Gastrocnemius medialis (tissue), 4 donors: ENCODE data around the gene TMEM267. TPM values are rescaled to one million over a fixed set of nuclear protein-coding genes. Genes with fewer than 3 reads are reported as not detected.
A peak's percentile ranks its signal among the peaks of the same experiment; 100 is the strongest.

Experiments
- ATAC-seq, 2 donors: fragments of 150-250 bp; one replicate each; pipeline ENCODE4 v1.9.1; 2016
- DNase-seq, 2 donors: peaks; one replicate each; pipeline ENCODE4 v3.0.0-alpha.2; 2019
- H3K27ac ChIP-seq, 4 donors: fragments of 200-600 bp; sonication (generic); 1 replicate in 1 of 4; 2 replicates in 3 of 4; pipeline ENCODE4 v1.5.1; 2016 to 2018; ENCODE audit warnings: mild to moderate bottlenecking in 2 of 4, moderate library complexity in 1 of 4
- H3K27me3 ChIP-seq, 3 donors: fragments of 200-600 bp; sonication (generic) in 2 of 3; 1 replicate in 1 of 3; 2 replicates in 2 of 3; pipeline versions ENCODE4 v1.5.1 to v1.6.0; 2016 to 2019; ENCODE audit warnings: mild to moderate bottlenecking in 1 of 3, moderate library complexity in 1 of 3
- H3K36me3 ChIP-seq, 2 donors: fragments of 200-600 bp; sonication (generic) in 1 of 2; one replicate each; pipeline ENCODE4 v1.5.1; 2017 to 2018
- H3K4me1 ChIP-seq, 2 donors: fragments of 200-600 bp; sonication (generic) in 1 of 2; one replicate each; pipeline ENCODE4 v1.5.1; 2016 to 2017; ENCODE audit warnings: mild to moderate bottlenecking in 2 of 2
- H3K4me3 ChIP-seq, 4 donors: fragments of 200-600 bp; sonication (generic) in 3 of 4; 1 replicate in 1 of 4; 2 replicates in 3 of 4; pipeline ENCODE4 v1.5.1; 2016 to 2019; ENCODE audit warnings: mild to moderate bottlenecking in 2 of 4
- H3K9me3 ChIP-seq, 3 donors: fragments of 200-600 bp; sonication (generic) in 2 of 3; 1 replicate in 1 of 3; 2 replicates in 2 of 3; pipeline ENCODE4 v1.5.1; 2016 to 2019
- POLR2A ChIP-seq, 2 donors: fragments of 450-650 bp; IDR thresholded peaks; one replicate each; pipeline ENCODE4 v1.6.1; 2017; ENCODE audit warnings: antibody characterized with exemption in 2 of 2, mild to moderate bottlenecking in 2 of 2, moderate library complexity in 2 of 2
- in situ Hi-C, 4 donors: fragments of 200-750 bp; cut with MboI; loops; one replicate each; pipeline versions ENCODE4 v1.15.0 to v1.8.0; 2017; ENCODE audit warnings: low sequenced_read_pairs in 4 of 4
- intact Hi-C: fragments of 100-400 bp; cut with DNase I; formaldehyde crosslinking; loops from one replicate; pipeline ENCODE4 v1.15.1; 2023; ENCODE audit warnings: low total_unique reads
- total RNA-seq, 4 donors: library from RNA; depleted of rRNA; stranded (reverse); fragments of >200 nt; gene quantifications; one replicate each; pipeline versions ENCODE4 v1.1.0 to v1.2.3, GENCODE V29; 2016
- TF ChIP-seq, protein P1 (sequence below), 5 experiments: fragments of 450-650 bp in 3 of 5; fragments of 200-600 bp in 2 of 5; sonication (generic) in 2 of 5; IDR thresholded peaks in 4 of 5; conservative IDR thresholded peaks in 1 of 5; 1 replicate in 4 of 5; 2 replicates in 1 of 5; pipeline ENCODE4 v1.5.1; 2016 to 2019; ENCODE audit warnings: antibody characterized with exemption in 5 of 5, mild to moderate bottlenecking in 3 of 5, moderate library complexity in 3 of 5

TMEM267 gene
- total RNA-seq, 4 donors from 2014 or later, result 3.8 to 7.3 (median 4.7) TPM

- ATAC-seq, result no peak
Measured at GRCh38 chr5:43401827-43402226, 81.8 kb downstream of the TMEM267 start.

DNA sequence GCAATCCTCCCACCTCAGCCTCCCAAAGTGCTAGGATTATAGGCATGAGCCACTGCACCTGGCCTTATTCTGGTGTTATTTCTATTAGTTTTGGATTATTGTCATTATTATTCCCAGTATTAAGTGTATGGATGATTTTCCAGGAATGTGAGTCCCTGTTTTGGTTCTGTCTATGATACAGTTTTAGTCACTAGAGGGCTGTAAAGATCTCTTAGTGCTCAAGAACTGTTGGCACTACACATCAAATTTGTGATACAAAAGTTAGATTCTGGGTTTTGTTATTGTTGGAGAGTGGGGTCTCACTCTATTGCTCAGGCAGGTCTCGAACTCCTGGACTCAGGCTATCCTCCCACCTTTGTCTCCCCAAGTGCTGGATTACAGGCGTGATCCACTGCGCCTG is 83.6 kb downstream of the TMEM267 start:
- H3K27ac ChIP-seq, result no peak overlapping the region
- no peaks in the 10 kb centered on the region for H3K36me3 ChIP-seq
- no peak overlapping the region for H3K4me3 ChIP-seq
- intact Hi-C loops, result no loop called here
- H3K4me1 ChIP-seq, result no peaks in the 10 kb centered on the region
- H3K9me3 ChIP-seq, result no peaks in the 10 kb centered on the region
- peaks cover 7 to 22% (median 15%) of the 10 kb centered on the region in 3 donors for H3K27me3 ChIP-seq
- TF ChIP-seq, protein P1, sequence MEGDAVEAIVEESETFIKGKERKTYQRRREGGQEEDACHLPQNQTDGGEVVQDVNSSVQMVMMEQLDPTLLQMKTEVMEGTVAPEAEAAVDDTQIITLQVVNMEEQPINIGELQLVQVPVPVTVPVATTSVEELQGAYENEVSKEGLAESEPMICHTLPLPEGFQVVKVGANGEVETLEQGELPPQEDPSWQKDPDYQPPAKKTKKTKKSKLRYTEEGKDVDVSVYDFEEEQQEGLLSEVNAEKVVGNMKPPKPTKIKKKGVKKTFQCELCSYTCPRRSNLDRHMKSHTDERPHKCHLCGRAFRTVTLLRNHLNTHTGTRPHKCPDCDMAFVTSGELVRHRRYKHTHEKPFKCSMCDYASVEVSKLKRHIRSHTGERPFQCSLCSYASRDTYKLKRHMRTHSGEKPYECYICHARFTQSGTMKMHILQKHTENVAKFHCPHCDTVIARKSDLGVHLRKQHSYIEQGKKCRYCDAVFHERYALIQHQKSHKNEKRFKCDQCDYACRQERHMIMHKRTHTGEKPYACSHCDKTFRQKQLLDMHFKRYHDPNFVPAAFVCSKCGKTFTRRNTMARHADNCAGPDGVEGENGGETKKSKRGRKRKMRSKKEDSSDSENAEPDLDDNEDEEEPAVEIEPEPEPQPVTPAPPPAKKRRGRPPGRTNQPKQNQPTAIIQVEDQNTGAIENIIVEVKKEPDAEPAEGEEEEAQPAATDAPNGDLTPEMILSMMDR (IDR thresholded peaks at IDR 0.05 in 4 of 5, conservative IDR thresholded peaks at IDR 0.05 in 1 of 5), result no peak
- no peak for TF ChIP-seq POLR2A (IDR thresholded peaks at IDR 0.05)
- in situ Hi-C loops, result no loop called here
- ATAC-seq (no peak), DNase-seq (no peak)

More at GRCh38 chr5:43401827-43402226, 81.8 kb downstream of the TMEM267 start:
- intact Hi-C loops (no loop called here), in situ Hi-C loops (no loop called here)
- no peaks in the 10 kb centered on the region for H3K9me3 ChIP-seq
- H3K4me1 ChIP-seq, result no peaks in the 10 kb centered on the region
- H3K36me3 ChIP-seq, result no peaks in the 10 kb centered on the region
- H3K27me3 ChIP-seq, result peaks cover 6 to 18% (median 15%) of the 10 kb centered on the region in 3 donors
- no peak for DNase-seq
- H3K4me3 ChIP-seq, result no peak overlapping the region
- TF ChIP-seq, protein P1 (IDR thresholded peaks at IDR 0.05 in 4 of 5, conservative IDR thresholded peaks at IDR 0.05 in 1 of 5), result no peak
- TF ChIP-seq POLR2A (IDR thresholded peaks at IDR 0.05), result no peak
- H3K27ac ChIP-seq, result no peak overlapping the region

GRCh38 chr5:43396762-43397304 is 86.8 kb downstream of the TMEM267 start:
- H3K27ac ChIP-seq, result no peak overlapping the region
- DNase-seq (no peak), ATAC-seq (peak in 1 of 2 donors; percentile 27)
- in situ Hi-C loops (no loop called here), intact Hi-C loops (no loop called here)
- peaks cover 7 to 22% (median 15%) of the 10 kb centered on the region in 3 donors for H3K27me3 ChIP-seq
- H3K36me3 ChIP-seq, result no peaks in the 10 kb centered on the region
- H3K9me3 ChIP-seq, result no peaks in the 10 kb centered on the region
- peak overlapping the region; percentile 40 to 63 (median 50) for H3K4me3 ChIP-seq
- TF ChIP-seq, protein P1 (IDR thresholded peaks at IDR 0.05 in 4 of 5, conservative IDR thresholded peaks at IDR 0.05 in 1 of 5), result no peak
- TF ChIP-seq POLR2A (IDR thresholded peaks at IDR 0.05), result no peak
- no peaks in the 10 kb centered on the region for H3K4me1 ChIP-seq

Other genes starting within 250 kb of the TMEM267 start
- gene HMGCS1, start 170.5 kb downstream of the TMEM267 start, total RNA-seq, result 10 to 100 TPM in 1 of 4 donors, 1 to 10 TPM in 3; 6.1 to 15.0 (median 8.2) TPM
- under 1 TPM in 3 of 4 donors, not detected in 1; 0.16 to 0.25 (median 0.19) TPM for gene CCL28, start 71.5 kb downstream of the TMEM267 start, total RNA-seq
- under 1 TPM in 3 of 4 donors, not detected in 1; 0.16 to 0.27 (median 0.20) TPM for gene C5orf34, start 31.3 kb upstream of the TMEM267 start, total RNA-seq
- 100 to 1,000 TPM; 123 to 184 (median 161) TPM for gene PAIP1, start 73.2 kb upstream of the TMEM267 start, total RNA-seq
- gene NNT, start 119.3 kb upstream of the TMEM267 start, total RNA-seq, result 100 to 1,000 TPM in 3 of 4 donors, 10 to 100 TPM in 1; 90.3 to 149 (median 127) TPM